ENCODE measurements around the gene GTF2F1. TPM values are rescaled to one million over a fixed set of nuclear protein-coding genes. Genes with fewer than 3 reads are reported as not detected.
"Not testable (repeated sequence)": the region's sequence is repeated elsewhere in the genome, so short reads cannot be mapped to it uniquely, and the experiment has no call there.

Gene GTF2F1
- polyA plus RNA-seq, 3 donors: 75.2 to 92.3 (median 79.6) TPM

- no peak for DNase-seq (ENCODE audit: low read depth in 3 of 3, low spot score in 2 of 3)
These were observed 25.6 kb upstream of the GTF2F1 start for GRCh38 chr19:6418562-6418932.

- DNase-seq (ENCODE audit: low read depth in 3 of 3, low spot score in 2 of 3): no peak
These were observed 25.0 kb upstream of the GTF2F1 start for GRCh38 chr19:6417713-6418561.

- no peak for DNase-seq (ENCODE audit: low read depth in 3 of 3, low spot score in 2 of 3)
These were observed 23.9 kb upstream of the GTF2F1 start for GRCh38 chr19:6416658-6417405.

GRCh38 chr19:6415591-6416190 is 22.7 kb upstream of the GTF2F1 start:
- DNase-seq (ENCODE audit: low read depth in 3 of 3, low spot score in 2 of 3): no peak

- DNase-seq (ENCODE audit: low read depth in 3 of 3, low spot score in 2 of 3): no peak
These were observed 22.0 kb upstream of the GTF2F1 start for GRCh38 chr19:6414793-6415590.

- no peak for DNase-seq (ENCODE audit: low read depth in 3 of 3, low spot score in 2 of 3)
These were observed 21.0 kb upstream of the GTF2F1 start for GRCh38 chr19:6413721-6414643.

- DNase-seq (ENCODE audit: low read depth in 3 of 3, low spot score in 2 of 3): no peak
These were observed 20.3 kb upstream of the GTF2F1 start for GRCh38 chr19:6413291-6413690.

- no peak for DNase-seq (ENCODE audit: low read depth in 3 of 3, low spot score in 2 of 3)
These were observed 19.6 kb upstream of the GTF2F1 start for GRCh38 chr19:6412447-6413091.

- no peak for DNase-seq (ENCODE audit: low read depth in 3 of 3, low spot score in 2 of 3)
These were observed 19.1 kb upstream of the GTF2F1 start for GRCh38 chr19:6412061-6412446.

- DNase-seq (ENCODE audit: low read depth in 3 of 3, low spot score in 2 of 3): no peak
These were observed 16.4 kb upstream of the GTF2F1 start for GRCh38 chr19:6409346-6409745.

- no peak for DNase-seq (ENCODE audit: low read depth in 3 of 3, low spot score in 2 of 3)
These were observed 13.4 kb upstream of the GTF2F1 start for GRCh38 chr19:6406401-6406800.

GRCh38 chr19:6402837-6403608 is 10.1 kb upstream of the GTF2F1 start:
- no peak for DNase-seq (ENCODE audit: low read depth in 3 of 3, low spot score in 2 of 3)

GRCh38 chr19:6402058-6402457 is 9.1 kb upstream of the GTF2F1 start:
- DNase-seq (ENCODE audit: low read depth in 3 of 3, low spot score in 2 of 3): no peak

- not testable (repeated sequence) for DNase-seq (ENCODE audit: low read depth in 3 of 3, low spot score in 2 of 3)
These were observed 7.3 kb upstream of the GTF2F1 start for GRCh38 chr19:6400062-6400944.

- DNase-seq (ENCODE audit: low read depth in 3 of 3, low spot score in 2 of 3): no peak
These were observed 3.3 kb upstream of the GTF2F1 start for GRCh38 chr19:6396305-6396704.

GRCh38 chr19:6394831-6395230 is 1.9 kb upstream of the GTF2F1 start:
- no peak for DNase-seq (ENCODE audit: low read depth in 3 of 3, low spot score in 2 of 3)

GRCh38 chr19:6393983-6394412 is 1.0 kb upstream of the GTF2F1 start:
- DNase-seq (ENCODE audit: low read depth in 3 of 3, low spot score in 2 of 3): no peak
